GM12872 (cell line): ENCODE results near the gene ELN.

Source experiments
- CTCF ChIP-seq: IDR thresholded peaks from 3 replicates; pipeline ENCODE4 v1.5.1; 2011; ENCODE audit warnings: low read depth, mild to moderate bottlenecking, low read length, moderate library complexity; ENCODE audit not compliant: insufficient read depth

The ELN gene

GRCh38 chr7:74002474-74003017, 25.4 kb upstream of the ELN start:
- TF ChIP-seq CTCF: no peak

GRCh38 chr7:74003621-74004020, 24.4 kb upstream of the ELN start:
- no peak for TF ChIP-seq CTCF

GRCh38 chr7:74006032-74006431, 21.9 kb upstream of the ELN start:
- no peak for TF ChIP-seq CTCF

GRCh38 chr7:74006451-74007241, 21.3 kb upstream of the ELN start:
- TF ChIP-seq CTCF: no peak

- no peak for TF ChIP-seq CTCF
Measured at GRCh38 chr7:74007242-74007567, 20.8 kb upstream of the ELN start.

GRCh38 chr7:74008687-74009086, 19.3 kb upstream of the ELN start:
- no peak for TF ChIP-seq CTCF

- no peak for TF ChIP-seq CTCF
Measured at GRCh38 chr7:74009719-74010118, 18.3 kb upstream of the ELN start.
